Sigmoid colon (tissue), 7 donors: Measurements from ENCODE around the gene WBP1L. TPM values are rescaled to one million over a fixed set of nuclear protein-coding genes. Genes with fewer than 3 reads are reported as not detected.
A peak's percentile ranks its signal among the peaks of the same experiment; 100 is the strongest.
"Not testable (repeated sequence)": the region's sequence is repeated elsewhere in the genome, so short reads cannot be mapped to it uniquely, and the experiment has no call there.

Experiments
- DNase-seq: peaks from one replicate; pipeline ENCODE4 v3.0.0-alpha.2; 2019
- H3K27ac ChIP-seq, 4 donors: fragments of 200-600 bp; sonication (generic); one replicate each; pipeline ENCODE4 v1.5.1; 2016 to 2019; ENCODE audit warnings: mild to moderate bottlenecking in 1 of 4
- H3K27me3 ChIP-seq, 3 donors: fragments of 200-600 bp; sonication (generic); one replicate each; pipeline ENCODE4 v1.5.1; 2019; ENCODE audit warnings: mild to moderate bottlenecking in 1 of 3
- H3K36me3 ChIP-seq, 4 donors: fragments of 200-600 bp; sonication (generic); one replicate each; pipeline ENCODE4 v1.5.1; 2016 to 2019
- H3K4me1 ChIP-seq, 4 donors: fragments of 200-600 bp; sonication (generic); one replicate each; pipeline ENCODE4 v1.5.1; 2017 to 2019
- H3K4me3 ChIP-seq, 4 donors: fragments of 200-600 bp; sonication (generic); one replicate each; pipeline ENCODE4 v1.5.1; 2017 to 2019; ENCODE audit warnings: mild to moderate bottlenecking in 2 of 4, moderate library complexity in 1 of 4
- H3K9me3 ChIP-seq, 4 donors: fragments of 200-600 bp in 3 of 4; sonication (generic) in 3 of 4; one replicate each; pipeline versions ENCODE4 v1.5.1 to v1.6.1; 2013 to 2019
- CTCF ChIP-seq, 4 experiments: fragments of 450-650 bp in 3 of 4; fragments of 200-600 bp in 1 of 4; IDR thresholded peaks; one replicate each; pipeline ENCODE4 v1.5.1; 2016 to 2019; ENCODE audit warnings: antibody characterized with exemption in 4 of 4, mild to moderate bottlenecking in 3 of 4, moderate library complexity in 2 of 4
- EP300 ChIP-seq, 4 donors: sonication (generic); formaldehyde crosslinking; IDR thresholded peaks; one replicate each; pipeline ENCODE4 v1.6.1; 2017; ENCODE audit warnings: antibody characterized with exemption in 4 of 4
- POLR2A ChIP-seq, 2 donors: fragments of 450-650 bp; IDR thresholded peaks; one replicate each; pipeline ENCODE4 v1.6.1; 2016; ENCODE audit warnings: antibody characterized with exemption in 2 of 2, mild to moderate bottlenecking in 2 of 2, moderate library complexity in 2 of 2
- POLR2AphosphoS5 ChIP-seq, 4 donors: sonication (generic); formaldehyde crosslinking; IDR thresholded peaks; one replicate each; pipeline ENCODE4 v1.6.1; 2017; ENCODE audit warnings: antibody characterized with exemption in 4 of 4
- WGBS, 2 donors: extraction: QIAGEN DNeasy Blood & Tissue Kit; methylation state at CpG; one replicate each; pipeline ENCODE4 v1.1.7; 2013; 5-methylcytosine and 5-hydroxymethylcytosine counted together
- intact Hi-C: fragments of 100-400 bp; cut with DNase I; formaldehyde crosslinking; loops from one replicate; pipeline ENCODE4 v1.15.1; 2023
- polyA plus RNA-seq, 3 donors: library from polyadenylated mRNA; stranded (reverse); fragments of 200-250 nt; gene quantifications; one replicate each; pipeline ENCODE4 v1.2.3, GENCODE V29; 2013
- total RNA-seq, 4 donors: library from RNA; depleted of rRNA; stranded (reverse); fragments of >200 nt; gene quantifications; one replicate each; pipeline ENCODE4 v1.1.0, GENCODE V29; 2016
- donor health status: healthy with polysubstance abuse.
- donor health status: Bipolar disorder and iron deficiency.
- donor health status: healthy.

WBP1L gene
- total RNA-seq, result 100 to 1,000 TPM in 2 of 4 donors, 10 to 100 TPM in 2; 83.8 to 148 (median 115) TPM
- polyA plus RNA-seq, result 10 to 100 TPM; 22.9 to 39.3 (median 25.8) TPM

- H3K27ac ChIP-seq, result peak within 1 kb of the TSS; percentile 91 to 95 (median 92)
- peak; percentile 93 to 99 (median 98) for TF ChIP-seq POLR2AphosphoS5 (IDR thresholded peaks at IDR 0.05)
- TF ChIP-seq CTCF (IDR thresholded peaks at IDR 0.05), result no peak
- TF ChIP-seq EP300 (IDR thresholded peaks at IDR 0.05), result no peak
- peak; percentile 91 to 96 for TF ChIP-seq POLR2A (IDR thresholded peaks at IDR 0.05)
- no peaks in the 10 kb centered on the region for H3K9me3 ChIP-seq
- peak; percentile 99 for DNase-seq
- WGBS, 2 donors, result 0 to 1% methylated on average over 37 of the region's 37 CpGs
- H3K4me3 ChIP-seq, result peak within 1 kb of the TSS; percentile 69 to 99 (median 90)
- no peaks in the 10 kb centered on the region for H3K27me3 ChIP-seq
- no peaks in the 10 kb centered on the region for H3K36me3 ChIP-seq
- intact Hi-C loops, result loop anchor here (2.0 to 5.0 kb wide), 3 partner anchors 29 to 74 kb away; partner anchors contain the start of genes ARL3 and SFXN2
- H3K4me1 ChIP-seq, result peaks cover 0 to 30% (median 25%) of the 10 kb centered on the region in 4 donors
Measured at GRCh38 chr10:102743588-102744373, at the start of gene WBP1L. TSS of gene WBP1L (plus strand) at chr10:102743948. CDS start at chr10:102744054, 106 bp downstream.

GRCh38 chr10:102695401-102695800 is 48.3 kb upstream of the WBP1L start:
- intact Hi-C loops, H3K27ac ChIP-seq, DNase-seq, H3K27me3 ChIP-seq, H3K4me1 ChIP-seq, H3K9me3 ChIP-seq, H3K4me3 ChIP-seq: not testable (repeated sequence)
- 97% methylated on average over 10 of the region's 10 CpGs for WGBS, 2 donors
- H3K36me3 ChIP-seq, result peaks cover 6 to 49% (median 25%) of the 10 kb centered on the region in 4 donors

GRCh38 chr10:102696736-102697135 is 47.0 kb upstream of the WBP1L start:
- Histone ChIP-seq H3K9me3 (no peaks in the 10 kb centered on the region), H3K4me3 (no peak overlapping the region), H3K36me3 (peaks cover 6 to 49% (median 25%) of the 10 kb centered on the region in 4 donors), H3K27ac (no peak overlapping the region), H3K4me1 (no peaks in the 10 kb centered on the region), H3K27me3 (no peaks in the 10 kb centered on the region)
- no peak for DNase-seq
- 59 to 78% methylated on average over 3 of the region's 3 CpGs for WGBS, 2 donors
- TF ChIP-seq CTCF (IDR thresholded peaks at IDR 0.05), result no peak
- no peak for TF ChIP-seq POLR2A (IDR thresholded peaks at IDR 0.05)
- no peak for TF ChIP-seq EP300 (IDR thresholded peaks at IDR 0.05)
- no peak for TF ChIP-seq POLR2AphosphoS5 (IDR thresholded peaks at IDR 0.05)
- intact Hi-C loops, result no loop called here

- no peaks in the 10 kb centered on the region for H3K27me3 ChIP-seq
- H3K4me1 ChIP-seq, result no peaks in the 10 kb centered on the region
- TF ChIP-seq EP300 (IDR thresholded peaks at IDR 0.05) (no peak), CTCF (IDR thresholded peaks at IDR 0.05) (no peak), POLR2AphosphoS5 (IDR thresholded peaks at IDR 0.05) (no peak), POLR2A (IDR thresholded peaks at IDR 0.05) (no peak)
- no peaks in the 10 kb centered on the region for H3K9me3 ChIP-seq
- intact Hi-C loops, result no loop called here
- H3K4me3 ChIP-seq, result no peak overlapping the region
- no peak overlapping the region for H3K27ac ChIP-seq
- H3K36me3 ChIP-seq, result peaks cover 6 to 49% (median 25%) of the 10 kb centered on the region in 4 donors
- no peak for DNase-seq
- WGBS, 2 donors, result 89 to 91% methylated on average over 2 of the region's 2 CpGs
Measured at GRCh38 chr10:102698894-102699293, 44.9 kb upstream of the WBP1L start.

GRCh38 chr10:102701272-102701671 is 42.5 kb upstream of the WBP1L start:
- WGBS, 2 donors, result 81 to 93% methylated on average over 3 of the region's 3 CpGs
- H3K36me3 ChIP-seq, result peaks cover 6 to 29% (median 24%) of the 10 kb centered on the region in 4 donors
- no peaks in the 10 kb centered on the region for H3K9me3 ChIP-seq
- no peaks in the 10 kb centered on the region for H3K4me1 ChIP-seq
- intact Hi-C loops, result no loop called here
- no peak for DNase-seq
- no peak overlapping the region for H3K27ac ChIP-seq
- H3K27me3 ChIP-seq, result no peaks in the 10 kb centered on the region
- no peak overlapping the region for H3K4me3 ChIP-seq
- TF ChIP-seq EP300 (IDR thresholded peaks at IDR 0.05) (no peak), POLR2A (IDR thresholded peaks at IDR 0.05) (no peak), POLR2AphosphoS5 (IDR thresholded peaks at IDR 0.05) (no peak), CTCF (IDR thresholded peaks at IDR 0.05) (no peak)
